LNCAP (cell line): ENCODE data around the gene MZT2A.

Source experiments
- CTCF ChIP-seq: fragments of 450-650 bp; IDR thresholded peaks from 2 replicates; pipeline ENCODE4 v1.5.1; 2017; ENCODE audit warnings: mild to moderate bottlenecking

The MZT2A gene

GRCh38 chr2:131445896-131446295 is 46.3 kb downstream of the MZT2A start:
- TF ChIP-seq CTCF = no peak
